Umbilical cord (tissue), 2 donors: Measurements from ENCODE around the gene ZBP1. TPM values are rescaled to one million over a fixed set of nuclear protein-coding genes. Genes with fewer than 3 reads are reported as not detected.

Source experiments
- DNase-seq: peaks from one replicate; pipeline ENCODE4 v3.0.0-alpha.2; 2015; ENCODE audit warnings: low spot score
- total RNA-seq: library from RNA; depleted of rRNA; stranded (reverse); fragments of >200 nt; gene quantifications from one replicate; pipeline ENCODE4 v1.2.3, GENCODE V29; 2014; ENCODE audit warnings: low replicate concordance; ENCODE audit not compliant: insufficient read depth

ZBP1 gene
- total RNA-seq, 1 donor from 2014 or later, result 0.48 TPM

DNA sequence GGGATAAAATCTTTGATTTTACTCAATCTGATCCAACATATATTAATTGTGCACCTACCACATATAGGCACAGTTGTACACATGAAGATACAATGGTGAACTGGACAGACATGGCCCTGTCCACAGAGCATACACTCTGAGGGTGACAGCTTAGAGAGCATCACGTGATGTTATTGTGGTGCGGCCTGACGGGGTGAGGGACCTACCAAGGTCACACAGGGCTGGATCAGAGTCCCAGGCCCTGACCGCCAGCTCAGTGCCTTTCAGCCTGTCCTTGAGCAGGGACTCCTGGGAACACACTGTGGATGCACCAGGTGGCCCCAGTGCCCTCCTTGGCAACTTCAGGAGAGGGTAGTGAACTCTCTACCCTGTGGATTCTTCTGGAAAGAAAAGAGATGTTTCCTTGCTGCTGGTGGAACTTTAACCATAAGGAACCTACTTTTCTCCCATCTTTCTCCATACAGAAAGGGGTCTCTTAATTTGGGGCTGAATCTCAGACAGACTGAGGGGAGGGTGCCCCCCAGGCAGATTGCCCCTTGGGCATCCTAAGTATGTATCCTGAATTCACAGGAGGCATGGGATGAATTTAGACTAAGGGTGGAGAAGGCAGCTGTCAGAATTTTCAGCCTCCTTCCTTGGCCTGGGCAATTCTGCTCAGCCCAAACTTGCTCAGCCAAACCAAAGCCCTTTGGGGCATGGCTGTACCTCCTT is 32.8 kb downstream of the ZBP1 start:
- DNase-seq, result no peak

DNA sequence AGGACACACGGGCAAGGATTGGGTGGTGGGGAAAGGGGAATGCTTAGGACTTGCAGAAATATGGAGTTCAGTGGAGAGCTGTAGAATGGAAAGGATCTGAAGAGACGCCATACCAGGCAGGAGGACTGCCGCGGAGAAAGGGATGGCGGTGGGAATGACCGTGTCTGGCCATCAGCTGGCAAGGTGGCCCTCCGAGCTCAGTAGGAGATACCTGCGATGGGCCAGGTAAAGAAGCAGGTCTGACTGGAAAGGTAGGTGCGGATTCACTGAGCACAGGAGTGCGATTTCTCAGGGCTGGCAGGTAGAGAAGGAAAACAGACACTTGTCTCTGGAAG is 33.3 kb downstream of the ZBP1 start:
- DNase-seq, result no peak

DNA sequence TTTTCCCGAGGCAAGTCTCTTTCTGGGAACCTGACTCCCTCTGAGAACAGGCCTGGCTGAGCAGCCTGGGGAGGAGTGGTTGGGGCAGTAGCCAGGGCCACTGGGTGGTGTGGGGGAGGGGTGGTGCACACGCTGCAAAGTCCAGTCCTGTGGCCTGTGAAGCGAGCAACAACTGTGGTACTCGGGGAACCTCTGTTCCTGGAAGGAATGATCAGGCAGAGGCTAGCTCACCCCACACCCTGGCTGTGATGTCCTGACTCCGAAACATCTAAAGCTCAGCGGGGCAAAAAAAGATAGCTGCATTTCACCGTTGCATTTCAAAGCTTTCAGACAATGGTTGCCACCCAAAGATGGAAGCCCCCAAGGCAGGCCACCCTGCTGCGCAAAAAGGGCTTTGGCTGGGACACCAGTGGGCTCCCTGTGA is 33.8 kb downstream of the ZBP1 start:
- no peak for DNase-seq

DNA sequence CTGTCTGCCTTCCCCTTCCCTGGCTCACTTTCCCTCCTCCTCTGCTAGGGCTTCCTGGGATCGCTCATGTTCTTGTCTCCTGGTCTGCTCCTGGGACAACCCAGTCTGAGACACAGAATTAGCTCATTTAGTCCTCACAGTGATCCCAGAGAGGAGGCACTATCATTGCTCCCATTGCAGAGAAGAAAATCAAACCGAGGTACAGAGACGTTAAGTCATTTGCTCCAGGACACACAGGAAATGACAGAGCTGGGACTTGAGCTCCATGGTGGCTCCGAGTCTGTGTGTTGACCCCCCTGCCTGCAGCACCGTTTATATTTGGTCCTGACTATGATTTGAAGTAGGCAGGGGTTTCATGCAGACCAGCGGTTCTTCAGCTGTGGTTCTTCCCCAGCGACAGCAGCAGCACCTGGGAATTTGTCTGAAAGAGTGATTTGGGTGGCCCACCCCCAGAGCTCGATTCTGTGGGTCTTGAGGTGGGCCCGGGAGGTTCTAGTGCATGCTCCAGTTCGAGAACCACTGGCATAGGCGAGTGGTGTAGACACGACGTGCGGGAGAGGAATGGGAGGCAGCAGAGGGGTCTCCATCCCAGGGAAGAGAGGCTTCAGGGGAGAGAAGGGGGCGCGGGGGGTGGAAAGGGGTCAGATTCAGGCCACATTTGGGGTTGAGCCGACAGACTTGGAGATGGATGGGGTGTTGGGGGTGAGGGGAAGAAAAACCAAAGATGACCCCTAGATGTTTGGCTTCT is 34.6 kb downstream of the ZBP1 start:
- DNase-seq, result no peak

DNA sequence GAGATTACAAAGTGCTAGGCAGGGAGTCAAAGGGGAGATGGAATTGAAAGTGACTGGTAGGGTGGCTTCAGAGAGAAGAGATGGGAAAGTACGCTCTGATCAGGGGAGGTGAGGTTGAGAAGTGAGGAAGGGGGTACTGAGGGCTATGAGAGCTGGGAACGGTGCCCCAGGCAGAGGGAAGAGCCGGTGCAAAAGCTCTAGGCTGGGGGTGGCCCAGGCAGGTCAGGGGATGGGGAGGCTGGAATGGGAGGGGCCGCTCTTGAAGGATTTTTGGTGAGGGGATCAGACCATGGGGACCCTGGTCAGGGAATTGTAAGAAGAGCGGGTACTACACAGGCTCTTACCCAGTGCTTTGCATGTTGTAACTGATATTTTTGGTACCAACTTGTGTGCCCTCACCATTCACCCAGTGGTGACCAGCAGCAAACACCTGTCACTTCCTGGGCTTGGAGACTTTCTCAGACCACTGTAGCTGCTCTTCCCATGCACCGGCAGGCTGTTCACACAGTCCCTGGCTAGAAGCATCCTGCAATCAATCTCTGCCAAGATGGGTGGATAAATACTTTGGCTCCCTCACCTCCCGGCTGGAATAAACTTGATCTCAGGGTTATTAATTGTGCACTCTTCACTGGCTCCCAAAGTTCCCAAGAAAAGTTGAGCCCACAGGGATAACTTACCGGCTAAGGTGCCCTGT is 35.3 kb downstream of the ZBP1 start:
- DNase-seq, result no peak

DNA sequence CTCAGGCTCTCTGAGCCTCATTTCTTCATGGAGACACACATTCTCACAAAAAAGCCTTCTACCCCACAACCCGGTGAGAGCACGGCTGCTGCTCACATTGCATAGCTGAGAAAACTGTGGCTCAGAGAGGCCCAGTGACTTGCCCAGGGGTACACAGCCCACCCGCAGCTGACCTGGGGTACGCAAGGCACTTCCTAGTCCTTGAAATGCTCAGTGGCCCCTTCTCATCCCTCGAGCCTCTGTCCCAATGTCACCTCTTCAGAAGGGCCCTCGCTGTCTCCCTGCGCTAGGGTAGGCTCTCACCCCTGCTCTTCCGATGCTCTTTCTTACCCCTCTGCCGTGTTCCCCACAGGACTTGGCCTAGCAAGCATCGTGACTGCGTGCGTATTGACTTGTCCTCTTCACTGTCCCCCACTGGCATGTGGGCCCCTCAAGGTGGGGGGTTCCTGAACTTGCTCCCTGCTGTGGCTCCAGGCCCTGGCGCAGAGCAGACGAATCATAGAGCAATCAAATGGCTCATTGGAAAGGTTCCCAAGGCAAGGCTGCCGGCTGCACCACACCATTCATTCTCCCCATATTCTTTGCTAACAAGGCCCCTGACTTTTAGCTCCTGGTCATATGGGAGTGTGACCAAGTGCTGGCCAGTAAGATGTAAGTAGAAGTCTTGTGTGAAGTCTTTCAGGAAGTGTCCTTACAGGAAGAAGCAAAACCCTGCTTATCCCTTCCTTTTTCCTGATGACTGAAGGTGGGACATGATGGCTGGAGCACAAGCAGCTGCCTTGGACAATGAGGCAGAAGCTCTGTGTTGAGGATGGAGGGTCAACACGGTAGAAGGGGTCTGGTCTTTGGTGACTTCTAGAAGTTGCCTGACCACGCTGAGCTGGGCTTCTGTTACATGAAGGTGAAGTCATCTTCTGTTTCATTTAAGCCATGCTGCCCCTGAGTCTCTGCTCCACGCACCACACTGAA is 36.7 kb downstream of the ZBP1 start:
- no peak for DNase-seq

DNA sequence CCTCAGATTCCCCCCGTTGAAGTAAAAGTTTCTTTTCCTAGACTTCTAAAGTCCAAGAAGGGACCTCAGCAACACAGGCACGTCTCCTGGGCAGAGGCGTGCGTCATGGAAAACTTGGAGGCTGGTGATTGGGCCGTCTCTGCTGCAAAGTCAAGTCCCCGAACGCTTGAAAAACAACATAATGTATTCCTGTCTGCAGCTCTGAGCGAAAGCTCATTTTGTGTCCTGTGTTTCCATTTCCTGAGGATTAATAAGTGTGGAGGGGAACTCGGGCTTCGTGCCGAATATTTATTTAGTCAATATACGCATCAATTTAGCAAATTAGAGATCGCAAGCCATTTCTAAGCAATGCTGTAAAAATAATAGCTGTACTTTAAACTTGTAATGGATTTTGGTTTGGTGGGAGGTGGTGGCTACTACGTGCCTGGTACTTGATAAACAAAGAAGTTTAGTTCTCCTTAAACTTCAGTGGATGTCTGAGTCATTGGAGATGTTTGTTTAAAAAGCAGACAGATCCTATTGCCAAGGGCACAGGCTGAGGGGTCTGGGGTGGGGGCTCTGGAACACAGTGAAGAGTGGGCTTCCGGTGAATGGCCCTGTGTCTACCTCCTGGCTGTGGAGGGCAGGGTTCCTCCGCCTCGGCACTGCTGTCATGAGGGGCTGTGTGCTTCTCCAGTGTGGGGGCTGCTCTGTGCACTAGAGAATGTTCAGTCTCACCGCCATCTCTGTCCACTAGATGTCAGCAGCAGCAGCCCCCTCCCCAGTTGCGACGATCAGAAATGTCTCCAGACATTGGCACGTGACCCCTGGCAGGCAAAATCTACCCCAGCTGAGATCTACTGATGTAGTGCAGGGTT is 37.6 kb downstream of the ZBP1 start:
- peak; percentile 26 for DNase-seq

DNA sequence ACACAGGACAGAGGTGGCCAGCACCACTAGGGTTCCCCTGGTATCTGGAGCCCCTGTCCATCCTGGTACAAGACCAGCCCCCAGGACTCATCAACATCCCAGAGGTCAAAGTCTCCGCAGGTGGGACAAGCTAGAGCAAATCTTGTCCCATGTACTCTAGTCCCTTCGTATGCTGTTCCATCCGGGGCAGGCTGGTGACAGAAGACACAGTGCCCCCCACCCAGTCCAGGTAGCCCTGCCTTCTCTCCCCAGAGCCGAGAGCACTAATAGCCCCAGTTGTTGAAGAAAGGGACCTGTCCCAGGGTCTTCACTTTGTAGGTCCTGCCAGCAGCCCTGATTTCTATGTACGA is 38.2 kb downstream of the ZBP1 start:
- DNase-seq, result no peak

DNA sequence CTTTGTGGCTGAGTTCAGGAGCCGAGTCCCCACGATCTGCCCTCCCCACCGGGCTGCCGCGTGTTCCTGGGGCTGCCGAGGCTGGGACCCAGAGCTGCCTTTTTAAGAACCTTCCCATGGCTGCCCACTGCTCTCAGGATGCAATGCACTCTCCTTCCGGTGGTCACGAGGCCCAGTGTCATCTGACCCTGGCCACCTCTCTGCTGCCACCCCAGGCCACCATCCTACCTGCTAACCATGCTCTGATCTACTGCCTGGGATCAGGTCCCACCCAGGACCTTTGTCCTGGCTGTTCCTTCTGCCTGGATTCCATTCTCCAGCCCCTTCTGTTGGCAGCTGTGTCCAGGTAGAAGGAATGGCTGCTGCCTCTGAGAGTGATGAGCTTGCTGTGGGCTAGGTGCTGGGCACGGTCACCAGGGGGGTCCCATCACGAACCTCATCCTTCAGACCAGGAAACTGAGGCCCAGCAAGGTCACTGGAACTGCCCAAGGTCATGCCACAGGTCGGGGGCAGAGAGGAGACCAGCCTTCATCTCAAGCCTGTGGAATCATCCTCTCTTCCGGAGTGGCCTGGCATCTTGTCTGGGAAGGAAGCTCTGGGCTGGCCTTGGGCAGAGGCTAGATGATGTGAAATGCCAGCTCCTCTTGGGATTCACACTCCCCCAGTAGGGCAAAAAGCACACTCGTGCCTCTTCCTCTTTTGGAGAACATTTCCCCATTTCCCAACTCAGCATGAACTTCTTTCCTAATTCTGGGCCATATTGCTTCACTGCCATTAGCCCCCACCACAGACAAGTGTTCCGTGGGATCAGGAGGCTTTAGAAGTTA is 38.8 kb downstream of the ZBP1 start:
- no peak for DNase-seq

DNA sequence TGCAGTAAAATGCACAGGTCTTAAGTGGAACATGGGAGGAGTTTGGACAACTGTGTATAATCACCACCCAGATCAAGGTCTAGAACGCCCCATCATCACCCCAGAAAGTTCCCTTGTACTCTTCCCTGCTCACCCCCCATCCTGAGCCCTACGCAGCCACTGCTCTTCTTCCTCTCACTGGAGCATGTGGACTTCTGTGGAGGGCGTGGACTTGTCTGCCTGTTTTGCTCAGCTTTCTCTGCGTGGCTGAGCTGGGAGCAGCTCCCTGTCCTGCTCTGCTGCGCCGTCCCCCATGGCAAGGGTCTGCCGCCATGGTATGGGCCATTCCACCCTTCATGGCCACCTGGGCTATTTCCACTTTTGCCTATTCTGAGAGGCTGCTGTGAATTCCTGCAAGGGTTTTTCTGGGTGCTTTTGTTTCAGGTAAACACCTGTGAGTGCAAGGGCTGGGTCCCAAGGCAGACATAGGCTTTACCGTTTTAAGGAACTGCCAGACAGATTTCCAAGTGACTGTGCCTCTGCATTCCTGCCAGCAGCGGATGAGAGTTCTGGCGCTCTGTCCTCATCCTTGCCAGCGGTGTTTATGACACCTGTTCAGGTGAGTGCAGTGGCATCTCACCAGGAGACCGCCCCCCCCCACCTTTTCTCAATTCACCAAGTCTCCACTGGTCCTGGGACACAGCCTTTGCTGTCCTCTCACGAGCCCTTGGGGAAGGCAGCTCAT is 39.6 kb downstream of the ZBP1 start:
- no peak for DNase-seq

DNA sequence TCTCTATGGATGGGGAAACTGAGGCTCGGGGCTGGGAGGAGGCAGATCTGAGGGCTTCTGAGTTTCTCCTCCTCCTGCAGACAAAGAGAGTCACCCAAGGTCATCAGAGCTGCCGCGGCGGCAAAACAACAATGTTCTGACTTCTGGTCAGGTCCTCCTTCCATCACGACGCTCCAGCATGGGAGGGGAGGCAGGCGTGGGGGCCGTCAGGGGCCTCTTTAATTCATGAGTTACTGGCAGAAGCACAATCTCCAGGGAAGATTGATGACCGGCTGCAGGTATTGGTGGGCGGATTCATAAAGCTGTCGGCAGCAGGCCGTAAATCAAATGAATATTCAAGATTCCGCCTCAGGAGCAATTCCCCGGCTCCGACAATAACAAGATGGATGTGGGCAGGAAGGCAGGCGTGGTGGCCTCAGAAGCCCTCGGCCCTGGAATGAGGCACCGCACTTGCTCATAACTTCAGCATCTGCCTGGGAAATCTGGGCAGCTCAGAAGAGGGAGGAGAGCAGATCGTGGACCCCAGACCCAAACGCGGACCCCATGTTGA is 40.3 kb downstream of the ZBP1 start:
- DNase-seq, result peak; percentile 69

DNA sequence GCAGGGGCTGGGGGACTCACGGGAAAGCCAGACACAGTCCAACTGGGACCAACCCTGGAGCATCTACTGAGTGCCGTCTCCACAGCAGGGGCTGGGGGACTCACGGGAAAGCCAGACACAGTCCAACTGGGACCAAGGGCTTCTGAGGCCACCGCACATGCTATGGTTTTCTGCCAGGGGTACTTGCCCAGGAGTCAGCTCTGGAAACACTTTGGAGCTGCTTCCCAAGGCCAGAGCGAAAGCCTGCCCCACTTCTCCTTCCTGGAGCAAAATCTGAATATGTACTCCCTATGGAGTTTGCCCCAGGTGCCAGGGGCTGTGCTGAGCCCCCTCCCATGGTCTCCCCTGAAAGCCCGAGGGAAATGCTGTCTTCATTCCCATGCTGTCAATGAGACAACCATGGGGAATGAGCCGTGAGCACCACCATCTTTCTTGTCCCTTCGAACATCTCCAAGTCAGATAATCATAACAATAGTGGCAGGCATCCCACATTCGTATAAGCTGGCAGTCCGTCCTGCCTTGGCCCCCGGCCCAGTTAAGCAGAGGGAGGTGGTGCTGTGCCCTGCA is 40.8 kb downstream of the ZBP1 start:
- no peak for DNase-seq

DNA sequence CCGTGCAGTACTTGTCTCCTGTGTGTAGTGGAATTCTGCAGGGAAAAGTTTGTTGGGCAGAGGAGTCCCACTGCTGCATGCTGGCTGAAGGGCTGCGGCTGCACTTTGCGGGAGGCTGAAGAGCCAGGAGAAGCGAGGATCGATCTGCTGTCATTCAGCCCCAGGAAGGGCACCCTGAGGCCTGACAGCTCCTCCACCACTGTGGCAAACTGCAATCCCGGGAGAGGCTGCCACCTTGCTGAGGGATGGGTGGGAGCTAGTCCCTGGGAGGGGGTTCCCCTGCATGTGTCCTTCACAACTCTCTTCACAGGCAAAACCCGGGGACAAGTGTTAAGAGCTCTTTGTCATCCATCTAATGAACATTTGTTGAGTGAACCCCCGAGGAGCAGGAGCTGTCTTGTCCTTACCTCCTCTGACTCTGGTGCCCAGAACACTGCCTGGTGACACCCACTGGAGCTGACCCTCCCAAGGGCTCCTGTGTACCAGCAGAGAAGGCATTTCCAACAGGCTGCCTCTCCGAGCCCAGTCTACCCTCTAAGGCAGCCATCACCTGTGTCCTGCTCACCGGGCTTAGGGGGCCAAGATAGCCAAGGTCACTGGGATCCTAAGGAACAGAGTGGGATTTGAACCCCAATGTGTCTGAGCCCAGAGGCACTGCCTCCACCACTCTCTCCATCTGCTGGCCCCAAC is 41.6 kb downstream of the ZBP1 start:
- no peak for DNase-seq

DNA sequence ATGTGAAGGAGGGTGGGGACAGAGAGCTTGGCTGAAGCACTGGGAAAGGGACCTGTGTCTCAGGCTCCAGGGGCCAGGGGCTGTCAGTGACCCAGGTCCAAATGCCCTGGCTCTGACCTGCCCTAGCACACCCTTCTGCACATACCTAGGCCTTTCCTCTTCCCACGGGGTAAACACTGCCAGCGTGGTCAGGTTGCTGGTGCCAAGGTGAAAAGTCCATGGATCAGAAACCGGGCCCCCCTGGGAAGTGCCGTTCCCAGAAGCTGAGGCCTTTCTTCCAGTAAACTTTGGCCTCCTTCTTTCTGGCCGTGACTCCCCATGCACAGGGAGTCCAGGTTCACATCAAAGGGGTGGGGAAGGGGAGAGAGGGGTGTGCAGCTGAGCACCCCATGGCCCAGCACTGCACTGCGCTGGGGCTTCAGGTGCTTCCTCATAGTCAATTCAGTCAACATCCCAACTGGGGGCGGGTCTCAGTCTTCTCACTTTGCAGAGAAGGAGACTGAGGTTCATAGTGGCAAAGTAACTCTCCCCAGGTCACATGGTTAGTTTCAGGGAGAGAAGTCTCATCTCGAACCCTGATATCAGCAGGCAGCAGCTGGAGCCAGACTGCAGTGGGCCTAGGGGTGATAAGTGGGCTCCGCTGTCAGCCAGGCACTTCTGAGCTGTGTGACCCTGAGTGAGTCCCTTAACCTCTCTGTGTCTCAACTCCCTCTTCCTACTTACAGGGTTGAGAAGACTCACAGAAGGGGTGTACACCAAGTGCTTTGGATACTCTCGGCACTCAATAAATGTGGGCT is 42.3 kb downstream of the ZBP1 start:
- DNase-seq, result no peak

DNA sequence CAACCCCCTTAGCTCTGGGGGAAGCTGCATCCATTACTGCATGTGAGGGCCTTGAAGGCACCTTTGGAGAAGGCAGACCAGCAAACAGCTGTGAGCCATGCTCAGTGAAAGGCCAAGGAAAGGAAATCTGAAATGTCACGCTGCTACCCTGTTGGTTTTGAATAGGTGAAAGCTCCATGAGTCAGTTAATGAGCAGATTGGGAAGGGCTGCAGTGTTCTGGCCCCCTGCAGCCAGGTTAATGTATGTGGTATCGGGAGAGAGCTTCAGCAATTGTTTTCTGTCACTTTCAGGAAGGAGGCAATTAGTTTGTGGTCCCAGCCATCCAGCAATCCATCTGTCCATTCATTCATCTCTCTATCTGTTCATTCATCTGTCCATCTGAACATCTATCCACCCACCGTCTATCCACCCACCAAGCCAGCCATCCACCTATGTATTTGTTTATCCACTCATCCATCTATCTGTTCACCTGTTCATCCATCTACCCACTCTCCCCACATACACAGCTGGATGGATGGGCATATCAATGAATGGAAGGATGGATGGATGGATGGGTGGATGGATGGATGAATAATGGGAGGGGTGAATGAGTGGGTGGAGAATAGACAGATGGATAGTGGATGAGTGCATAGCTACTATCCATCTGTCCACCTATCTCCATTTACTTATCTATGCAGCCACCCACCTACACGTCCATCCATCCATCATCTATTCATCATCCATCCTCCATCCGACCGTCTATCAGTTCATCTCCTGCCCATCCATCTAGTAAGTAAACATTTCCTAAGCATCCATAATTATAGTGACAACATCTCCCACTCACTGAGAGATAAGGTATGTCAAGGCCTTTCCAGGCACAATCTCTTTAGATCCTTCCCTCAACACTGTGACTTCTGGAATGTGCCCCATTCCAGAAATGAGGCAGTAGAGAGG is 43.3 kb downstream of the ZBP1 start:
- no peak for DNase-seq

DNA sequence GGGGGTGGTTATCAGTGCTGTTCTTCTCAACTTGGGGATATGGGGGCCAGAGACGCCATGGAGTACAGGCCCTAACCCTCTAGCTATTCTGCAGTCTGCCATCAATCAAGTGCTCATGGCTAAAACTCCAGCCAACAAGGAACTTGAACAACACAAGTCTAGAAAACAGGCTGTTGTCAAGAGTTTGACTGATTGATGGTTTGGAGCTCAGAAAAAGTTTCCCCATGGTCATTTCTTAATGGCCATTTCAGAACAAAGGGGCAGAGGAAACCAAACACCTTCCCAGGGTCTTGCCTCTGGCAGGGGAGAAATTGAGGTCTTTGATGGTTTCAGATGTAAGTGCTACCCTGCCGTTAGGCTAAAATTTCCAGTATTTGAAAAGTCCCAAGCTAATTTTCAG is 44.2 kb downstream of the ZBP1 start:
- DNase-seq, result no peak
